Endodermal cell (in vitro differentiated cells): ENCODE results near the gene EPB41L3. TPM values are rescaled to one million over a fixed set of nuclear protein-coding genes. Genes with fewer than 3 reads are reported as not detected.

Source experiments
- DNase-seq: peaks from one replicate; pipeline ENCODE4 v3.0.0-alpha.2; 2017
- H3K27ac ChIP-seq: 2 replicates; pipeline ENCODE4 v1.5.1; 2013; ENCODE audit warnings: mild to moderate bottlenecking, low read depth, low read length, moderate library complexity
- H3K27me3 ChIP-seq: 2 replicates; pipeline ENCODE4 v1.6.1; 2013; ENCODE audit warnings: mild to moderate bottlenecking, low read length, moderate library complexity; ENCODE audit not compliant: insufficient read depth, control insufficient read depth, poor library complexity, severe bottlenecking
- H3K36me3 ChIP-seq: 2 replicates; pipeline ENCODE4 v1.7.0; 2013; ENCODE audit warnings: mild to moderate bottlenecking, low read length, moderate library complexity; ENCODE audit not compliant: control insufficient read depth, insufficient read depth
- H3K4me1 ChIP-seq: one replicate; pipeline ENCODE4 v1.7.0; 2013; ENCODE audit warnings: low read length; ENCODE audit not compliant: control insufficient read depth, insufficient read depth
- H3K4me3 ChIP-seq: 2 replicates; pipeline ENCODE4 v1.5.1; 2013; ENCODE audit warnings: mild to moderate bottlenecking, low read length, moderate library complexity
- H3K9ac ChIP-seq: 2 replicates; pipeline ENCODE4 v1.6.1; 2013; ENCODE audit warnings: mild to moderate bottlenecking, low read length, moderate library complexity; ENCODE audit not compliant: poor library complexity, severe bottlenecking; ENCODE audit errors: extremely low read depth
- H3K9me3 ChIP-seq: 2 replicates; pipeline ENCODE4 v1.6.1; 2013; ENCODE audit warnings: mild to moderate bottlenecking, low read length, moderate library complexity; ENCODE audit not compliant: control insufficient read depth
- H3K27ac Mint-ChIP-seq: 2 replicates; pipeline ENCODE4 v1.8.0; 2020; ENCODE audit warnings: mixed read lengths
- H3K27me3 Mint-ChIP-seq: 2 replicates; pipeline ENCODE4 v1.8.0; 2021; ENCODE audit warnings: mild to moderate bottlenecking, mixed read lengths; ENCODE audit not compliant: insufficient read depth
- H3K36me3 Mint-ChIP-seq: 2 replicates; pipeline ENCODE4 v1.8.0; 2020; ENCODE audit warnings: low read depth, mixed read lengths
- H3K4me1 Mint-ChIP-seq: 2 replicates; pipeline ENCODE4 v1.8.0; 2020; ENCODE audit warnings: mixed read lengths
- H3K4me3 Mint-ChIP-seq: 2 replicates; pipeline ENCODE4 v1.8.0; 2020; ENCODE audit warnings: mild to moderate bottlenecking, moderate library complexity, mixed read lengths
- H3K9me3 Mint-ChIP-seq: 2 replicates; pipeline ENCODE4 v1.8.0; 2020; ENCODE audit warnings: mild to moderate bottlenecking, mixed read lengths
- CTCF ChIP-seq: fragments of 200-600 bp; sonication (generic); conservative IDR thresholded peaks from 2 replicates; pipeline ENCODE4 v1.5.0; 2021; ENCODE audit warnings: antibody characterized with exemption, mild to moderate bottlenecking
- WGBS, 2 experiments: methylation state at CpG; one replicate each; pipeline versions ENCODE4 v1.1.5 to v1.1.7; 2013; ENCODE audit warnings: missing lambda C conversion rate in 2 of 2, mixed read lengths in 1 of 2; ENCODE audit not compliant: insufficient coverage in 1 of 2, insufficient read length in 1 of 2; 5-methylcytosine and 5-hydroxymethylcytosine counted together
- long read RNA-seq, 4 experiments: library from polyadenylated mRNA in 2 of 4; library from RNA in 1 of 4; library from capped mRNA in 1 of 4; stranded (forward) in 3 of 4; unstranded in 1 of 4; transcript quantifications; one replicate each; pipeline ENCODE4 v2.0.0, GENCODE V29; 2020 to 2021; ENCODE audit warnings: inconsistent platforms in 1 of 4
- polyA plus RNA-seq, 2 experiments: library from polyadenylated mRNA; stranded (reverse); fragments of 50-300 nt; gene quantifications; one replicate each; pipeline ENCODE4 v1.2.3, GENCODE V29; 2013
- total RNA-seq, 2 donors: library from RNA; stranded (reverse); fragmentation: NEBNext Ultra II Directional in 1 of 2; extraction: Animal tissue kit (Norgen Biotek cat#: 25700) in 1 of 2; gene quantifications; 2 replicates in 1 of 2; 3 replicates in 1 of 2; pipeline ENCODE4 v1.2.1, GENCODE V29; 2021

EPB41L3 gene
- 10 to 100 TPM; 49.3 to 51.6 TPM for total RNA-seq
- polyA plus RNA-seq (2013, experiment 1 of 2): 31.1 TPM
- 25.7 TPM for polyA plus RNA-seq (2013, experiment 2 of 2)
- long read RNA-seq, experiment 1, partial matches to known transcripts: 10 of 20 reads
- long read RNA-seq, experiment 1, other reads (novel, unspliced or antisense): 10 of 20 reads
- long read RNA-seq, experiment 2, transcript EPB41L3-204 (20 exons, 3,370 nt): major isoform, 9 of 112 reads
- long read RNA-seq, experiment 2, partial matches to known transcripts: 14 of 112 reads
- long read RNA-seq, experiment 2, other reads (novel, unspliced or antisense): 89 of 112 reads
- long read RNA-seq, experiment 3, partial matches to known transcripts: 7 of 15 reads
- long read RNA-seq, experiment 3, other reads (novel, unspliced or antisense): 7 of 15 reads
- long read RNA-seq, experiment 4, partial matches to known transcripts: 6 of 8 reads
- long read RNA-seq, experiment 4, other reads (novel, unspliced or antisense): 2 of 8 reads

GRCh38 chr18:5543773-5544389, at the start of gene EPB41L3:
Gene EPB41L3 (minus strand): TSS chr18:5543997. CDS start chr18:5489183, 54,814 bp downstream.
- Histone ChIP-seq H3K36me3 (no peaks in the 10 kb centered on the region), H3K9ac (peak within 1 kb of the TSS; percentile 51), H3K9me3 (no peaks in the 10 kb centered on the region), H3K4me3 (peak within 1 kb of the TSS; percentile 85), H3K4me1 (no peaks in the 10 kb centered on the region), H3K27me3 (no peaks in the 10 kb centered on the region), H3K27ac (no peak within 1 kb of the TSS)
- H3K4me1 Mint-ChIP-seq: peaks cover 28% of the 10 kb centered on the region
- H3K36me3 Mint-ChIP-seq: peaks cover 1% of the 10 kb centered on the region
- TF ChIP-seq CTCF: no peak
- peak; percentile 82 for DNase-seq
- H3K27ac Mint-ChIP-seq: peak within 1 kb of the TSS; percentile 87
- WGBS, 2 experiments: 0% methylated on average over 9 to 57 of the region's 57 CpGs
- peak within 1 kb of the TSS; percentile 80 for H3K4me3 Mint-ChIP-seq
- H3K27me3 Mint-ChIP-seq: no peaks in the 10 kb centered on the region
- H3K9me3 Mint-ChIP-seq: no peaks in the 10 kb centered on the region

- H3K9me3 Mint-ChIP-seq: peaks cover 22% of the 10 kb centered on the region
- peaks cover 16% of the 10 kb centered on the region for H3K9me3 ChIP-seq
- no peak overlapping the region for H3K9ac ChIP-seq
- peaks cover 13% of the 10 kb centered on the region for H3K36me3 Mint-ChIP-seq
- H3K27me3 Mint-ChIP-seq: no peaks in the 10 kb centered on the region
- H3K36me3 ChIP-seq: no peaks in the 10 kb centered on the region
- H3K27ac Mint-ChIP-seq: no peak overlapping the region
- no peaks in the 10 kb centered on the region for H3K4me1 Mint-ChIP-seq
- H3K4me3 Mint-ChIP-seq: no peak overlapping the region
- no peaks in the 10 kb centered on the region for H3K4me1 ChIP-seq
- no peak for DNase-seq
- no peak for TF ChIP-seq CTCF
- H3K27ac ChIP-seq: no peak overlapping the region
- H3K27me3 ChIP-seq: no peaks in the 10 kb centered on the region
- no peak overlapping the region for H3K4me3 ChIP-seq
Observed at GRCh38 chr18:5588529-5588928, 44.7 kb upstream of the EPB41L3 start.

GRCh38 chr18:5585653-5586052, 41.9 kb upstream of the EPB41L3 start:
- Mint-ChIP-seq H3K9me3 (peaks cover under 1% of the 10 kb centered on the region), H3K4me3 (no peak overlapping the region), H3K36me3 (no peaks in the 10 kb centered on the region), H3K27me3 (no peaks in the 10 kb centered on the region), H3K27ac (no peak overlapping the region), H3K4me1 (peaks cover 14% of the 10 kb centered on the region)
- DNase-seq: no peak
- no peak overlapping the region for H3K4me3 ChIP-seq
- no peaks in the 10 kb centered on the region for H3K4me1 ChIP-seq
- no peaks in the 10 kb centered on the region for H3K27me3 ChIP-seq
- H3K27ac ChIP-seq: no peak overlapping the region
- 83 to 88% methylated on average over 1 to 3 of the region's 3 CpGs for WGBS, 2 experiments
- no peaks in the 10 kb centered on the region for H3K9me3 ChIP-seq
- TF ChIP-seq CTCF: no peak
- no peaks in the 10 kb centered on the region for H3K36me3 ChIP-seq
- no peak overlapping the region for H3K9ac ChIP-seq
